WI38 (cell line): ENCODE results near the gene AGT.

Experiments used
- H3K4me3 ChIP-seq: 2 replicates; pipeline ENCODE4 v1.5.1; 2011; ENCODE audit warnings: low read depth, mild to moderate bottlenecking, control low read depth, low read length
- CTCF ChIP-seq: IDR thresholded peaks from 2 replicates; pipeline ENCODE4 v1.5.1; 2012; ENCODE audit warnings: low read depth, mild to moderate bottlenecking, control low read depth, low read length

AGT gene

DNA sequence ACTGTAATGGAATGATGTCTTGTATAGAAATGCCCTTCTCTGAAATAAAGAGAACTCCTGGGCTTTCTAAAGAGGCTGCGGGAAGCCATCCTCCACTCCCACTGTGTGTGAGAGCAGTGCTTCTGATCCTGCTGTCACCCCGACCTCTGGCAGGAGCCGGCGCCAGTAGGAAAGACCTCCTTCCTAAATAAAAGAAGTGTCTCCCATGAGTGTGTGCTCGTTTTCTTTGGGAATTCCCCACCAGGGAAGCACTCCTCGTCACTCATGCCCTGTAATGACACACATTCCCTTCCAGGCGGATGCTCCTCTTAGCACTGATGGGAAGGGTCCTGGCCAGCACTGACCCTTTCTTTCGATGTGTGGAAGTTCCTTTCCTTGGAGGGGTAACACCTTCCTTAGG, 20.1 kb downstream of the AGT start:
- no peak for TF ChIP-seq CTCF

GRCh38 chr1:230693221-230693620, 20.7 kb downstream of the AGT start:
- no peak overlapping the region for H3K4me3 ChIP-seq
- no peak for TF ChIP-seq CTCF

More for the DNA sequence above, 20.1 kb downstream of the AGT start:
- no peak overlapping the region for H3K4me3 ChIP-seq

DNA sequence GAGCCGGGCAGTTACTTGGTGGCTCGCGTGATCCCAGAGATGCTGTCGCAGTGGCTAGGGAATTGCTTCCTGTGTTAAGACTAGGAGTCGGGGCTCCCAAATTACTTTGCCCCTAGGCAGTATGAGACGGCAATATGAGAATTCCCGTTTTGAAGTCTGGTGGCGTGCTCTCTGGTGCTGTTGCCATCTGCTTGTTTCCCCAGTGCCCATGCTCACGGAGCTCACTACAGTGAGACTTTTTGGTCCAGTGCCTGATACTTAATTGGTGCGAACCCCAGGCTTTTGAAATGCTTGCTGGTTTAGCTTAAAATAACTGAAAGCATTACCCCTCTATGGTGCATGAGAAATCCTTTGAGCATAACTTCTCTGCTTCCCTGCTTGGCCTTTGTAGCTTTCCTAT, 22.3 kb downstream of the AGT start:
- no peak overlapping the region for H3K4me3 ChIP-seq
- TF ChIP-seq CTCF = no peak

GRCh38 chr1:230690101-230690500, 23.8 kb downstream of the AGT start:
- no peak for TF ChIP-seq CTCF
- H3K4me3 ChIP-seq = no peak overlapping the region

- TF ChIP-seq CTCF = no peak
- H3K4me3 ChIP-seq = no peak overlapping the region
Observed at GRCh38 chr1:230686747-230687146, 27.2 kb downstream of the AGT start.

GRCh38 chr1:230684998-230685397, 28.9 kb downstream of the AGT start:
- H3K4me3 ChIP-seq = no peak overlapping the region
- TF ChIP-seq CTCF = no peak

GRCh38 chr1:230684146-230684545, 29.8 kb downstream of the AGT start:
- no peak for TF ChIP-seq CTCF
- no peak overlapping the region for H3K4me3 ChIP-seq
